Lower lobe of right lung (tissue), 2 donors: ENCODE results near the gene MSANTD7. TPM values are rescaled to one million over a fixed set of nuclear protein-coding genes. Genes with fewer than 3 reads are reported as not detected.

Experiments
- ATAC-seq, 2 donors: fragments of 200-7000 bp; cut with Tn5 transposase; one replicate each; pipeline ENCODE4 v1.9.1; 2020 to 2022; ENCODE audit warnings: mild to moderate bottlenecking in 2 of 2, moderate library complexity in 2 of 2
- DNase-seq: peaks from one replicate; pipeline ENCODE4 v3.0.0-alpha.2; 2020
- H3K27ac ChIP-seq: fragments of 200-600 bp; one replicate; pipeline ENCODE4 v1.8.0; 2022
- H3K27me3 ChIP-seq: fragments of 200-600 bp; one replicate; pipeline ENCODE4 v1.8.0; 2022; ENCODE audit warnings: low read depth
- H3K36me3 ChIP-seq: fragments of 200-600 bp; one replicate; pipeline ENCODE4 v1.8.0; 2022; ENCODE audit warnings: mild to moderate bottlenecking
- H3K4me1 ChIP-seq: fragments of 200-600 bp; one replicate; pipeline ENCODE4 v1.8.0; 2022
- H3K4me3 ChIP-seq: fragments of 200-600 bp; one replicate; pipeline ENCODE4 v1.8.0; 2022; ENCODE audit warnings: mild to moderate bottlenecking
- H3K9me3 ChIP-seq: fragments of 200-600 bp; one replicate; pipeline ENCODE4 v1.8.0; 2022
- intact Hi-C: fragments of 100-400 bp; cut with DNase I; formaldehyde crosslinking; loops from one replicate; pipeline ENCODE4 v1.11.0; 2022
- total RNA-seq: library from RNA; stranded (reverse); fragmentation: NEBNext Ultra II Directional; extraction: Animal tissue kit (Norgen Biotek cat#: 25700); gene quantifications from one replicate; pipeline ENCODE4 v1.2.1, GENCODE V29; 2021
- TF ChIP-seq, protein P1 (sequence below): fragments of 200-600 bp; IDR thresholded peaks from one replicate; pipeline ENCODE4 v1.8.0; 2022; ENCODE audit warnings: antibody characterized with exemption, mild to moderate bottlenecking
- donor health status: DM: no; HTN: yes; CAD: no; lungs with severe emphysema.

The MSANTD7 gene
- total RNA-seq, 1 donor from 2014 or later, result 8.0 TPM

DNA sequence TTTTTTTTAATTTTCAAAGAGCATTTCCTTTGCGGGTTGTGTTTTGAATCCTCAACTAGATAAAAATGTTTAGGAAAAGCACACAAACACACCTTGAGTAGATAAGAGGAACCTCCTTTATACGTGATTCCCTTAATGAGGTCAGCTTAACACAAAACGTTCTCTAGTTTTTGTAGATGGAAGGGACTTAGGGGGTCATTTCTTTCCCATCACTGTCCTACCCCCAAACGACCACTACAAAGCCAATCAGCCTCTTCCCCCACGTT lies 41.8 kb downstream of the MSANTD7 start:
- Histone ChIP-seq H3K9me3 (no peaks in the 10 kb centered on the region), H3K27ac (no peak overlapping the region), H3K27me3 (no peaks in the 10 kb centered on the region), H3K4me3 (peak overlapping the region; percentile 70), H3K4me1 (peaks cover 22% of the 10 kb centered on the region), H3K36me3 (no peaks in the 10 kb centered on the region)
- intact Hi-C loops, result no loop called here
- DNase-seq, result no peak
- TF ChIP-seq, protein P1, sequence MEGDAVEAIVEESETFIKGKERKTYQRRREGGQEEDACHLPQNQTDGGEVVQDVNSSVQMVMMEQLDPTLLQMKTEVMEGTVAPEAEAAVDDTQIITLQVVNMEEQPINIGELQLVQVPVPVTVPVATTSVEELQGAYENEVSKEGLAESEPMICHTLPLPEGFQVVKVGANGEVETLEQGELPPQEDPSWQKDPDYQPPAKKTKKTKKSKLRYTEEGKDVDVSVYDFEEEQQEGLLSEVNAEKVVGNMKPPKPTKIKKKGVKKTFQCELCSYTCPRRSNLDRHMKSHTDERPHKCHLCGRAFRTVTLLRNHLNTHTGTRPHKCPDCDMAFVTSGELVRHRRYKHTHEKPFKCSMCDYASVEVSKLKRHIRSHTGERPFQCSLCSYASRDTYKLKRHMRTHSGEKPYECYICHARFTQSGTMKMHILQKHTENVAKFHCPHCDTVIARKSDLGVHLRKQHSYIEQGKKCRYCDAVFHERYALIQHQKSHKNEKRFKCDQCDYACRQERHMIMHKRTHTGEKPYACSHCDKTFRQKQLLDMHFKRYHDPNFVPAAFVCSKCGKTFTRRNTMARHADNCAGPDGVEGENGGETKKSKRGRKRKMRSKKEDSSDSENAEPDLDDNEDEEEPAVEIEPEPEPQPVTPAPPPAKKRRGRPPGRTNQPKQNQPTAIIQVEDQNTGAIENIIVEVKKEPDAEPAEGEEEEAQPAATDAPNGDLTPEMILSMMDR, result no peak
- no peak for ATAC-seq

DNA sequence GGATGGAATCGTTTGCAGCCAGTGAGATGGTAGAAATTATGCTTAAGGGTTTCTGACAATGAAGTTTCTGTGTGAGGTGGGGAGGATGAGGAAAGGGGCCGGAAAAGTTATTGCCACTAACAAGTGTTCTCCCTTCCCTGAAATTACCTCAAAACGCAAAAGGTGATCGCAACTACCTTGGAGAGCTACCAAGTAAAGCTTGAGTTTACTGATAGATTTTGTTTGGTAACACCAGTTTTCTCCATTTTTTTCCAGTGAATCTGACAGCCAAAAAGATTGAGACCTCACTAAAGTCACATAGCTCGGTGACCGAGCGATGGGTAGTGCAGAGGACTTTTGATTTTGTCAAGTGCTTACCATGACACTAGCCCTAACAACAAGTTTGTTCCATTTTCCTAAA lies 42.1 kb downstream of the MSANTD7 start:
- no peaks in the 10 kb centered on the region for H3K9me3 ChIP-seq
- peaks cover 22% of the 10 kb centered on the region for H3K4me1 ChIP-seq
- H3K36me3 ChIP-seq, result no peaks in the 10 kb centered on the region
- no peak overlapping the region for H3K27ac ChIP-seq
- intact Hi-C loops, result no loop called here
- TF ChIP-seq, protein P1, result no peak
- DNase-seq (no peak), ATAC-seq (no peak)
- no peaks in the 10 kb centered on the region for H3K27me3 ChIP-seq
- H3K4me3 ChIP-seq, result peak overlapping the region; percentile 70

DNA sequence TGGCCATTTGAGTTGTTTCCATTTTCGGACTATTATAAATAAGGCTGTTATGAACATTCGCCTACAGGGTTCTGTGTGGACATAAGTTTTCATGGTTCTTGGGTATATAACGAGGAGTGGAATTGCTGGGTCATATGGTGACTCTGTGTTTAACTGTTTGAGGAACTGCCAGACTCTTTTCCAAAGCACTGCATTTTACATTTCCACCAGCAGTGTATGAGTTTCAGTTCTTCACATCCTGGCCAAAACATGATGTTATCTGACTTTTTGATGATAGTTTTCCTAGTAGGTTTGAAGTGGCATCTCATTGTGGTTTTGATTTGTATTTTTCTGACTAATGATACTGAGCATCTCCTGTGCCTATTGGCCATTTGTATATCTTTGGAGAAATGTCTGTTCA lies 46.0 kb downstream of the MSANTD7 start:
- Histone ChIP-seq H3K36me3 (no peaks in the 10 kb centered on the region), H3K4me1 (peaks cover 12% of the 10 kb centered on the region), H3K27me3 (no peaks in the 10 kb centered on the region), H3K27ac (no peak overlapping the region), H3K9me3 (no peaks in the 10 kb centered on the region), H3K4me3 (no peak overlapping the region)
- DNase-seq (no peak), ATAC-seq (no peak)
- intact Hi-C loops, result no loop called here
- TF ChIP-seq, protein P1, result no peak

Other genes with a start within 250 kb of the MSANTD7 start
- gene FAM107B, start 63.4 kb upstream of the MSANTD7 start, total RNA-seq, result 75.4 TPM
- gene CDNF, start 269 bp upstream of the MSANTD7 start, total RNA-seq, result 1.3 TPM
- 10.4 TPM for gene HSPA14, start within 50 bp of the MSANTD7 start, total RNA-seq
- gene SUV39H2, start 40.6 kb downstream of the MSANTD7 start, total RNA-seq, result 4.3 TPM
- gene DCLRE1C, start 115.8 kb downstream of the MSANTD7 start, total RNA-seq, result 13.6 TPM
- gene MEIG1, start 121.1 kb downstream of the MSANTD7 start, total RNA-seq, result 0.95 TPM
- 1.7 TPM for gene OLAH, start 205.6 kb downstream of the MSANTD7 start, total RNA-seq